Measurements from ENCODE around the gene PYCR2. TPM values are rescaled to one million over a fixed set of nuclear protein-coding genes. Genes with fewer than 3 reads are reported as not detected.

PYCR2 gene
- total RNA-seq, 4 donors from 2014 or later, result 23.0 to 35.1 (median 28.0) TPM

DNA sequence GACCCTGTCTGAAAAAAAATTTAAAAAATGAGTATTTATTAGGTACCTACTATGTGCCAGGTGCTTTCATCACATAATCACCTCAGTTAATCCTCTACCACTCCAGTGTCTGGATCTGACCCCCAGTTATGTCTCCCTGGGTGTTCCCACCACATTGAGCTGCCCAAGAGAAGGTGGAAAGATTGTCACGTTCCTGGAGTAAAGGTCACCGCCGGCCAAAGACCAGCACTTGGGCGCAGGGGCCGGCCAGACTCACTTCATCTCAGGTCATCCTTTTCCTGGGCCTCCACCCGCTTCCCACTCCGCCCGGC lies 714 bp downstream of the PYCR2 start:
- TF ChIP-seq POLR2A (IDR thresholded peaks at IDR 0.05) (no peak), CTCF (IDR thresholded peaks at IDR 0.05) (no peak)
- Histone ChIP-seq H3K27ac (peak overlapping the region; percentile 90 to 96 (median 94)), H3K36me3 (peaks cover 0 to 26% (median 0%) of the 10 kb centered on the region in 3 donors), H3K9me3 (no peaks in the 10 kb centered on the region), H3K4me3 (peak overlapping the region; percentile 71 to 99 (median 76)), H3K4me1 (peaks cover 32 to 57% (median 37%) of the 10 kb centered on the region in 3 donors), H3K27me3 (no peaks in the 10 kb centered on the region)
- intact Hi-C loops (cut with DNase I), result no loop called here
- DNase-seq, result no peak
- WGBS, 2 donors, result 0% methylated on average over 8 of the region's 8 CpGs; no CpG with 5 or more reads in 1 of the 2 donors

DNA sequence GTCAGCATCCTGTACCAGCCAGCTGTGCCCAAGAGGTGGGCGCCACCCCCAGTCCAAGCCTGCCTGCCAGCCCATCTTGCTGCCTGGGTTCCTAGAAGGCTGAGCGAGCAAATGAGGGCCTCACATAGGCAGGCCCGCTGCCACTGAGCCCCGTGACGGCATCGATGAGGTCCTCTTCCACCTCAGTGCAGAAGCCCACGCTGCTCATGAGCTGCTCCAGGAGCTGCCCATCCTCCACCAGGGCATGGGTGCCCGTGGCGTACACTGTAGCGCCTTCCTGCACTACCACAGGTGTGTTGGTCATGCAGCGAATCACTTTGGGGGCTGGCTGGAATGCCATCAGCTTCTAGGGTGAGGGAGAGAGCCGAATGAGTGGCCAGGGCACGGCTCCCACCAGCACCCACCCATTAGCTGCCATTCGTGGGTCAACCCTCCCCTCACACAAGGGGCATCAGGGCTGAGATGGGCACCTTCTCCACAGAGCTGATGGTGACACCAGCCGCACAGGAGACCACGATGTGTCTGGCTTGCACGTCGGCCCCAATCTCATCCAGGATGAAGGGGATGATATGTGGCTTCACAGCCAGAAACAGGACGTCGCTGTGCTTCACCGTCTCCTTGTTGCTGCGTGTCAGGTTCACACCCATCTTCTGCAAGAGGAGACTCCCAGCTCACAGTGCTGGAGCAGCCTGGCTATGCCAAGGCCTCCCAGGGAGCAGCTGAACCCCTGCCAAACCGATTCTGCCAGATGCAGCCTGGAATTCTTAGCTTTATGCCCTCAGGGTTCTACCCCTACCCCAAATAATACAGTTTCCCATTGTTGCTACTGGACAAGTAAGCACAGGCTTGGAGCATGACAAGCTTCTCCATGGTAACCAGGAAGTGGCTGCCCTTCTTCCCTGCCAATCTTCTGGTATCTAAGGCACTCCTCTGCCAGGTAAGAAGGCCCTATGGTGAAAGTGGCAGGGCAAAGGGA lies 2.0 kb downstream of the PYCR2 start:
- intact Hi-C loops (cut with DNase I), result no loop called here
- DNase-seq, result no peak
- H3K27me3 ChIP-seq, result no peaks in the 10 kb centered on the region
- TF ChIP-seq CTCF (IDR thresholded peaks at IDR 0.05) (no peak), POLR2A (IDR thresholded peaks at IDR 0.05) (no peak)
- no peaks in the 10 kb centered on the region for H3K9me3 ChIP-seq
- H3K4me3 ChIP-seq, result peak overlapping the region in 1 of 4 donors; percentile 99
- peak overlapping the region; percentile 90 to 96 (median 94) for H3K27ac ChIP-seq
- 38 to 67% methylated on average over 4 to 5 of the region's 23 CpGs for WGBS, 2 donors
- H3K4me1 ChIP-seq, result peaks cover 32 to 62% (median 37%) of the 10 kb centered on the region in 3 donors
- peaks cover 0 to 31% (median 0%) of the 10 kb centered on the region in 3 donors for H3K36me3 ChIP-seq

DNA sequence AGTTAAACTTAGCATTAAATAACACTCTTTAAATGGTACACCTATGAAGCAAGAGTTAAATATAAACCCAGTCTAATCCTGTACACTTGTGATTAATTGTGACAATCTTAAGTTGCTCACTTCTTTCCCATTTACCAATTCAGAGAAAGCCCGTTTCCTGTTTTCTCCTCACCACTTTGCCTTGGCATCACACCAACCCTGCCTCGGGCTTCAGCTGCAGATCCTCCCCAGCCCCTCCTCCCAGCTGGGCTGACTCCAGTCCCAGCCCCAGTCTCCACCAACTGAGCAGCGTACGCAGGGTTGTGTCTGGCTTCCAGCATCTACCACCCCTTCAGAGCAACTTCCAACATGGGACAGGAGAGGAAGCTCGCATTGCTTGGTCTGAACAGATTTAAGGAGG lies 4.1 kb downstream of the PYCR2 start:
- H3K4me3 ChIP-seq, result no peak overlapping the region
- intact Hi-C loops (cut with DNase I), result no loop called here
- H3K4me1 ChIP-seq, result peaks cover 28 to 66% (median 36%) of the 10 kb centered on the region in 3 donors
- DNase-seq, result no peak
- H3K36me3 ChIP-seq, result peaks cover 0 to 40% (median 0%) of the 10 kb centered on the region in 3 donors
- H3K27ac ChIP-seq, result peak overlapping the region in 3 of 4 donors; percentile 58 to 62 (median 59)
- H3K27me3 ChIP-seq, result no peaks in the 10 kb centered on the region
- WGBS, 2 donors, result 3 to 17% methylated on average over 2 to 4 of the region's 5 CpGs
- TF ChIP-seq POLR2A (IDR thresholded peaks at IDR 0.05), result no peak
- no peak for TF ChIP-seq CTCF (IDR thresholded peaks at IDR 0.05)
- H3K9me3 ChIP-seq, result no peaks in the 10 kb centered on the region

DNA sequence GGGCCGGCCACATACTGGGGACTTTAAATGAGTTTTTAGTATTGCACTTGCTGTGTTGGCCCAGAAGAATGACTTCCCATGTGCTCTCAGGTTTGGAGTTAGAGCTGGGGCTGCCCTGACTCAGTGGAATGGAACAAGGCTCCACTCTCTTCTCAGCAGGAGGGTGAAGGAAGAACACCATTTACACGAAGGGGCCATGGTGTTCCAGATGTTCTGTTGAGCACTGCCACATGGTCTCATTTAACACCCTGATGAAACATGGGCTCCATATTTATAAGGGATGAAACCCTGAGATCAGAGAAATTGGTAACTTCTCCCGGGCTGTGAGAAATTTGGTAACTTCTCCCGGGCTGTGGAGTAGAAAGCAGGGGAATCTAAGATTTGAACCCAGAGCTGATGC lies 5.8 kb downstream of the PYCR2 start:
- Histone ChIP-seq H3K27ac (no peak overlapping the region), H3K36me3 (peaks cover 0 to 40% (median 0%) of the 10 kb centered on the region in 3 donors), H3K27me3 (no peaks in the 10 kb centered on the region), H3K9me3 (no peaks in the 10 kb centered on the region), H3K4me3 (no peak overlapping the region), H3K4me1 (peaks cover 23 to 56% (median 30%) of the 10 kb centered on the region in 3 donors)
- WGBS, 2 donors, result 92 to 95% methylated on average over 4 of the region's 4 CpGs
- DNase-seq, result no peak
- no peak for TF ChIP-seq CTCF (IDR thresholded peaks at IDR 0.05)
- TF ChIP-seq POLR2A (IDR thresholded peaks at IDR 0.05), result no peak
- intact Hi-C loops (cut with DNase I), result no loop called here

GRCh38 chr1:225917536-225917935 lies 6.5 kb downstream of the PYCR2 start:
- Histone ChIP-seq H3K27me3 (no peaks in the 10 kb centered on the region), H3K4me1 (peaks cover 16 to 49% (median 22%) of the 10 kb centered on the region in 3 donors), H3K36me3 (peaks cover 0 to 47% (median 0%) of the 10 kb centered on the region in 3 donors), H3K27ac (no peak overlapping the region), H3K9me3 (no peaks in the 10 kb centered on the region), H3K4me3 (no peak overlapping the region)
- TF ChIP-seq CTCF (IDR thresholded peaks at IDR 0.05) (no peak), POLR2A (IDR thresholded peaks at IDR 0.05) (no peak)
- no peak for DNase-seq
- WGBS, 2 donors, result 37 to 56% methylated on average over 5 of the region's 5 CpGs
- intact Hi-C loops (cut with DNase I), result no loop called here
